Keratinocyte (primary cell): Measurements from ENCODE around the gene ZNF605. TPM values are rescaled to one million over a fixed set of nuclear protein-coding genes. Genes with fewer than 3 reads are reported as not detected.
"Not testable (repeated sequence)": the region's sequence is repeated elsewhere in the genome, so short reads cannot be mapped to it uniquely, and the experiment has no call there.

Source experiments
- DNase-seq: peaks from one replicate; pipeline ENCODE4 v3.0.0-alpha.2; 2011; ENCODE audit warnings: low read depth, missing footprints, low spot score
- FAIRE-seq: peaks from 2 replicates; lab custom pipeline; 2011; peaks lifted over from hg19 to GRCh38; lab: Jason Lieb, UNC
- H2AFZ ChIP-seq: 2 replicates; pipeline ENCODE4 v1.6.0; 2012; ENCODE audit warnings: low read length, control low read depth, inconsistent platforms; ENCODE audit not compliant: control insufficient read depth
- H3K27ac ChIP-seq: 2 replicates; pipeline ENCODE4 v1.5.1; 2011; ENCODE audit warnings: low read length; ENCODE audit not compliant: control insufficient read depth, insufficient read depth
- H3K27me3 ChIP-seq: 3 replicates; pipeline ENCODE4 v1.6.0; 2011; ENCODE audit warnings: low read length; ENCODE audit not compliant: control insufficient read depth, insufficient read depth; ENCODE audit errors: extremely low read depth
- H3K36me3 ChIP-seq, 2 experiments: 2 replicates in 1 of 2; 3 replicates in 1 of 2; pipeline ENCODE4 v1.5.1; 2011; ENCODE audit warnings: low read length in 2 of 2, mild to moderate bottlenecking in 1 of 2; ENCODE audit not compliant: control insufficient read depth in 2 of 2, insufficient read depth in 2 of 2; ENCODE audit errors: extremely low read depth in 1 of 2
- H3K4me1 ChIP-seq: 3 replicates; pipeline ENCODE4 v1.5.1; 2011; ENCODE audit warnings: low read length; ENCODE audit not compliant: control insufficient read depth, insufficient read depth; ENCODE audit errors: extremely low read depth
- H3K4me2 ChIP-seq: 3 replicates; pipeline ENCODE4 v1.6.0; 2011; ENCODE audit warnings: low read depth, low read length; ENCODE audit not compliant: control insufficient read depth, insufficient read depth; ENCODE audit errors: extremely low read depth
- H3K4me3 ChIP-seq, 3 experiments: fragments of 200-600 bp in 1 of 3; sonication (generic) in 1 of 3; 2 replicates in 2 of 3; 3 replicates in 1 of 3; pipeline ENCODE4 v1.5.1; 2011 to 2016; ENCODE audit warnings: low read length in 3 of 3, mild to moderate bottlenecking in 3 of 3, control low read depth in 2 of 3, inconsistent platforms in 1 of 3, low read depth in 1 of 3, mixed read lengths in 1 of 3, mixed run types in 1 of 3, moderate library complexity in 1 of 3; ENCODE audit not compliant: control insufficient read depth in 2 of 3, insufficient read depth in 2 of 3; ENCODE audit errors: extremely low read depth in 1 of 3
- H3K79me2 ChIP-seq: 2 replicates; pipeline ENCODE4 v1.6.0; 2012; ENCODE audit warnings: low read length; ENCODE audit not compliant: control insufficient read depth, insufficient read depth
- H3K9ac ChIP-seq: 3 replicates; pipeline ENCODE4 v1.6.0; 2011; ENCODE audit warnings: low read length; ENCODE audit not compliant: control insufficient read depth, insufficient read depth; ENCODE audit errors: extremely low read depth
- H3K9me1 ChIP-seq: 3 replicates; pipeline ENCODE4 v1.6.0; 2011; ENCODE audit warnings: low read length; ENCODE audit not compliant: control insufficient read depth, insufficient read depth; ENCODE audit errors: extremely low read depth
- H3K9me3 ChIP-seq: 2 replicates; pipeline ENCODE4 v1.5.1; 2012; ENCODE audit warnings: low read depth, low read length; ENCODE audit not compliant: control insufficient read depth
- H4K20me1 ChIP-seq: 3 replicates; pipeline ENCODE4 v1.6.0; 2011; ENCODE audit warnings: low read length; ENCODE audit not compliant: control insufficient read depth, insufficient read depth; ENCODE audit errors: extremely low read depth
- EZH2 ChIP-seq: IDR thresholded peaks from one replicate; pipeline ENCODE4 v1.6.1; 2012; ENCODE audit warnings: inconsistent platforms, mild to moderate bottlenecking, low read length, moderate library complexity
- dilution Hi-C: fragments of 300-500 bp; cut with MboI; formaldehyde crosslinking; loops from one replicate; pipeline ENCODE4 v1.7.0; 2020; ENCODE audit warnings: low sequenced_read_pairs; ENCODE audit not compliant: extremely low pct_ligation_motif_present
- polyA plus RNA-seq, 5 experiments: library from polyadenylated mRNA; depleted of rRNA in 3 of 5; stranded (reverse) in 3 of 5; stranded (forward) in 1 of 5; unstranded in 1 of 5; fragments of >200 nt; gene quantifications; 1 replicate in 1 of 5; 2 replicates in 3 of 5; 3 replicates in 1 of 5; pipeline versions ENCODE4 v1.2.1 to v1.2.3, GENCODE V29; 2011 to 2012; ENCODE audit warnings: missing spikeins in 2 of 5, low read depth in 1 of 5, low replicate concordance in 1 of 5
- TF ChIP-seq, protein P1 (sequence below), 3 experiments: IDR thresholded peaks in 1 of 3; conservative IDR thresholded peaks in 1 of 3; optimal IDR thresholded peaks in 1 of 3; 2 replicates in 2 of 3; 3 replicates in 1 of 3; pipeline versions ENCODE3 to v1.5.1; 2011; ENCODE audit warnings: low read length in 3 of 3, mild to moderate bottlenecking in 3 of 3, moderate library complexity in 2 of 3, control low read depth in 1 of 3, inconsistent platforms in 1 of 3; ENCODE audit not compliant: insufficient read depth in 2 of 3; ENCODE audit errors: extremely low read depth in 1 of 3

The ZNF605 gene
- polyA plus RNA-seq, 1 donor (not counting 4 experiments of a cell fraction or from before 2014, with no cell fraction given), result 12.5 TPM

DNA sequence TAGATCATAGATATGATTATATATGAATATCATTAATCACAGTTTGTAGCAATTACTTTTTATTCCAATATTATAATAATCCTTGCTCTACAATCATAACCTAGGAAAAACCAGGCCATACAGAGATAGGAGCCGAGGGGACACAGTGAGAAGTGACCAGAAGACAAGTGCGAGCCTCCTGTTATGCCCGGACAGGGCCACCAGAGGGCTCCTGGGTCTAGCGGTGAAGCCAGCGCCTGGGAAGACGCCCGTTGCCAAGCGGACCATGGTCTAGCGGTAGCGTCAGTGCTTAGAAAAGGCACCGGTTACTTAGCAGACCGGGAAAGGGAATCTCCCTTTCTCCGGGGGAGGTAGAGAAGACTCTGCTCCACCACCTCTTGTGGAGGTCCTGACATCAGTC is 20.8 kb upstream of the ZNF605 start:
- DNase-seq, H4K20me1 ChIP-seq, dilution Hi-C loops, H3K27me3 ChIP-seq, H3K4me1 ChIP-seq, H3K36me3 ChIP-seq, H3K27ac ChIP-seq, H3K79me2 ChIP-seq, H3K9me3 ChIP-seq, H3K9me1 ChIP-seq, H2AFZ ChIP-seq, H3K4me2 ChIP-seq, H3K4me3 ChIP-seq, H3K9ac ChIP-seq, FAIRE-seq: not testable (repeated sequence)
- TF ChIP-seq, protein P1, sequence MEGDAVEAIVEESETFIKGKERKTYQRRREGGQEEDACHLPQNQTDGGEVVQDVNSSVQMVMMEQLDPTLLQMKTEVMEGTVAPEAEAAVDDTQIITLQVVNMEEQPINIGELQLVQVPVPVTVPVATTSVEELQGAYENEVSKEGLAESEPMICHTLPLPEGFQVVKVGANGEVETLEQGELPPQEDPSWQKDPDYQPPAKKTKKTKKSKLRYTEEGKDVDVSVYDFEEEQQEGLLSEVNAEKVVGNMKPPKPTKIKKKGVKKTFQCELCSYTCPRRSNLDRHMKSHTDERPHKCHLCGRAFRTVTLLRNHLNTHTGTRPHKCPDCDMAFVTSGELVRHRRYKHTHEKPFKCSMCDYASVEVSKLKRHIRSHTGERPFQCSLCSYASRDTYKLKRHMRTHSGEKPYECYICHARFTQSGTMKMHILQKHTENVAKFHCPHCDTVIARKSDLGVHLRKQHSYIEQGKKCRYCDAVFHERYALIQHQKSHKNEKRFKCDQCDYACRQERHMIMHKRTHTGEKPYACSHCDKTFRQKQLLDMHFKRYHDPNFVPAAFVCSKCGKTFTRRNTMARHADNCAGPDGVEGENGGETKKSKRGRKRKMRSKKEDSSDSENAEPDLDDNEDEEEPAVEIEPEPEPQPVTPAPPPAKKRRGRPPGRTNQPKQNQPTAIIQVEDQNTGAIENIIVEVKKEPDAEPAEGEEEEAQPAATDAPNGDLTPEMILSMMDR (optimal IDR thresholded peaks at IDR 0.05 in 1 of 3, IDR thresholded peaks at IDR 0.05 in 1 of 3, conservative IDR thresholded peaks at IDR 0.05 in 1 of 3; ENCODE audit: extremely low read depth in 1 of 3, insufficient read depth in 2 of 3, low read length in 3 of 3), result peak in 2 of 3 experiments; percentile 13 to 55

DNA sequence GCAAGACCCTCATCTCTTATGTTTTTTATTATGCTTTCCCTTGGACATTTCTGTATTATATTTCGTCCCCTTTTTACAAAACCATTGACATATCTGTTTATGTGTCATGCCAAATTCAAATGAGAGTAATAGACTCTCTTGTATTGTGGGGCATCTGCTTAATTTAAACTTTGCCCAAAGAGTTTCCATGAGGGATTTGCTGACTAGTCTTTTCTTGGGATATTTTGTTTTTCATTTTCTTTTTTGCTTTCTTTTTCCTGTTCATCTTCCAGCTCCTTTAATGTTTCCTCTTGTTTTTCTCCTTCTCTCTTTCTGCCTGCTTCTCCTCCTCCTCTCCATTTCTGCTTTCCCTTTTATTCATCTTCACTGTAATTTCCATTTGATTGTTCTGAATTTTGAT is 16.3 kb upstream of the ZNF605 start:
- Histone ChIP-seq H3K27ac (no peak overlapping the region), H3K9me1 (no peaks in the 10 kb centered on the region), H3K4me3 (no peak overlapping the region), H2AFZ (no peak overlapping the region), H3K36me3 (no peaks in the 10 kb centered on the region), H3K79me2 (no peaks in the 10 kb centered on the region), H4K20me1 (no peaks in the 10 kb centered on the region), H3K4me2 (no peak overlapping the region), H3K9ac (no peak overlapping the region), H3K9me3 (peaks cover 8% of the 10 kb centered on the region), H3K27me3 (no peaks in the 10 kb centered on the region), H3K4me1 (no peaks in the 10 kb centered on the region)
- DNase-seq (no peak), FAIRE-seq (no peak)
- dilution Hi-C loops, result no loop called here
- TF ChIP-seq, protein P1 (optimal IDR thresholded peaks at IDR 0.05 in 1 of 3, IDR thresholded peaks at IDR 0.05 in 1 of 3, conservative IDR thresholded peaks at IDR 0.05 in 1 of 3; ENCODE audit: extremely low read depth in 1 of 3, insufficient read depth in 2 of 3, low read length in 3 of 3), result no peak
- TF ChIP-seq EZH2, result no peak
